ENCODE measurements around the gene KRT5. TPM values are rescaled to one million over a fixed set of nuclear protein-coding genes. Genes with fewer than 3 reads are reported as not detected.

Gene KRT5
- total and polyA plus RNA-seq, 4 donors: 0.08 TPM; not detected in 3

DNA sequence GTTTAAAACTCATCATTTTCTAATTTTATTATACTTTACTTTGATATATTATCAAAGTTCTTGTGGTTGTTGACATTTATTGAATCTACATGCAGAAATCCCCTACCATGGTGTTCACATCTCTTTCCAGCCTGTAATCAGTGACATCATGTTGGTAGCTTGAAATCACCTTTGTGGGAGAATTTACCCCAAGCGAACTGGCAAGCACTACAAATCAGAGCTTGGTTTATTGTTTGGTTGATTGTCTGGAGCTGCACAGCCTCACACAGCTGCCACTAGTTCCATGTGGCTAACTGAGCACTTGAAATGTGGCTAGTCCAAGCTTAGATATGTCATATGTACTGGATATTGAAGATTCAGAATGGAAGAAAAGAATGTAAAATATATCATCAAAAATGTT lies 15.4 kb upstream of the KRT5 start:
- Histone ChIP-seq H3K4me3 (ENCODE audit: low read depth in 1 of 3, low read length in 3 of 3) (no peak overlapping the region), H3K4me1 (ENCODE audit: control insufficient read depth in 4 of 4, insufficient read depth in 4 of 4, low read length in 3 of 4) (no peaks in the 10 kb centered on the region), H3K9me3 (ENCODE audit: control insufficient read depth in 4 of 4, low read length in 3 of 4) (no peaks in the 10 kb centered on the region), H3K27me3 (ENCODE audit: control insufficient read depth in 4 of 4, insufficient read depth in 4 of 4, low read length in 3 of 4) (no peaks in the 10 kb centered on the region), H3K9ac (ENCODE audit: low read depth in 1 of 2, low read length in 2 of 2) (no peak overlapping the region), H3K27ac (ENCODE audit: low read depth in 1 of 2, low read length in 2 of 2) (no peak overlapping the region), H3K36me3 (ENCODE audit: control insufficient read depth in 4 of 4, insufficient read depth in 3 of 4, low read depth in 1 of 4, low read length in 3 of 4) (no peaks in the 10 kb centered on the region)
- 0% methylated on average over 1 of the region's 1 CpG for WGBS
- TF ChIP-seq HNF4G (IDR thresholded peaks at IDR 0.05) (no peak), JUND (IDR thresholded peaks at IDR 0.05) (no peak), RAD21 (IDR thresholded peaks at IDR 0.05) (no peak), FOXA2 (IDR thresholded peaks at IDR 0.05) (no peak)
- TF ChIP-seq, protein P1, sequence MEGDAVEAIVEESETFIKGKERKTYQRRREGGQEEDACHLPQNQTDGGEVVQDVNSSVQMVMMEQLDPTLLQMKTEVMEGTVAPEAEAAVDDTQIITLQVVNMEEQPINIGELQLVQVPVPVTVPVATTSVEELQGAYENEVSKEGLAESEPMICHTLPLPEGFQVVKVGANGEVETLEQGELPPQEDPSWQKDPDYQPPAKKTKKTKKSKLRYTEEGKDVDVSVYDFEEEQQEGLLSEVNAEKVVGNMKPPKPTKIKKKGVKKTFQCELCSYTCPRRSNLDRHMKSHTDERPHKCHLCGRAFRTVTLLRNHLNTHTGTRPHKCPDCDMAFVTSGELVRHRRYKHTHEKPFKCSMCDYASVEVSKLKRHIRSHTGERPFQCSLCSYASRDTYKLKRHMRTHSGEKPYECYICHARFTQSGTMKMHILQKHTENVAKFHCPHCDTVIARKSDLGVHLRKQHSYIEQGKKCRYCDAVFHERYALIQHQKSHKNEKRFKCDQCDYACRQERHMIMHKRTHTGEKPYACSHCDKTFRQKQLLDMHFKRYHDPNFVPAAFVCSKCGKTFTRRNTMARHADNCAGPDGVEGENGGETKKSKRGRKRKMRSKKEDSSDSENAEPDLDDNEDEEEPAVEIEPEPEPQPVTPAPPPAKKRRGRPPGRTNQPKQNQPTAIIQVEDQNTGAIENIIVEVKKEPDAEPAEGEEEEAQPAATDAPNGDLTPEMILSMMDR (IDR thresholded peaks at IDR 0.05; ENCODE audit: low read depth, low read length, missing input control): no peak
- no peak for DNase-seq (ENCODE audit: low spot score)

DNA sequence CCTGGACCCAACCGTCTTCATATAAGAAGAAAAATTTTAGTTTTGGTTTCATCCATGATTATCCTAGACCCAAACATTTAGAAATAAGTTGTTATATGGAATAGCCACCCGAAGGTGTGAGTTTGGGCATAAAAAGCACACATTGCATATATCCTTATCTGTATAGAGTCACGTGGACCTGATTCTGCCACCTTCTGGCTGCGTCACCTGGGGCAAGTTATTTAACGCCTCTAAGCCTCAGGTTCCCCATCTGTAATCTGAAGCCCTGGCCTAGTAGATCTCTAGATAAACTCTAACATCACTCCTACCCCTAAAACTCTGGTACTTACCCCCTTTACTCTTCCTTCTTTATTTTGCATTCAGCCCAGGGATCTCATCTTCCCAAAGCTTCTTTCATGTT lies 14.3 kb upstream of the KRT5 start:
- TF ChIP-seq, protein P1 (IDR thresholded peaks at IDR 0.05; ENCODE audit: low read depth, low read length, missing input control): no peak
- TF ChIP-seq FOXA2 (IDR thresholded peaks at IDR 0.05): no peak
- TF ChIP-seq NR2F2 (IDR thresholded peaks at IDR 0.05): no peak
- TF ChIP-seq JUND (IDR thresholded peaks at IDR 0.05): no peak
- TF ChIP-seq FOXA1 (IDR thresholded peaks at IDR 0.05): no peak
- Histone ChIP-seq H3K36me3 (ENCODE audit: control insufficient read depth in 4 of 4, insufficient read depth in 3 of 4, low read depth in 1 of 4, low read length in 3 of 4) (no peaks in the 10 kb centered on the region), H3K27ac (ENCODE audit: low read depth in 1 of 2, low read length in 2 of 2) (no peak overlapping the region), H3K9ac (ENCODE audit: low read depth in 1 of 2, low read length in 2 of 2) (no peak overlapping the region), H3K27me3 (ENCODE audit: control insufficient read depth in 4 of 4, insufficient read depth in 4 of 4, low read length in 3 of 4) (no peaks in the 10 kb centered on the region), H3K9me3 (ENCODE audit: control insufficient read depth in 4 of 4, low read length in 3 of 4) (no peaks in the 10 kb centered on the region), H3K4me1 (ENCODE audit: control insufficient read depth in 4 of 4, insufficient read depth in 4 of 4, low read length in 3 of 4) (no peaks in the 10 kb centered on the region), H3K4me3 (ENCODE audit: low read depth in 1 of 3, low read length in 3 of 3) (no peak overlapping the region)
- WGBS: 64% methylated on average over 5 of the region's 5 CpGs
- DNase-seq (ENCODE audit: low spot score): no peak

GRCh38 chr12:52533686-52534470 lies 13.7 kb upstream of the KRT5 start:
- WGBS: 80% methylated on average over 10 of the region's 10 CpGs
- DNase-seq (ENCODE audit: low spot score): no peak
- no peaks in the 10 kb centered on the region for H3K27me3 ChIP-seq (ENCODE audit: control insufficient read depth in 4 of 4, insufficient read depth in 4 of 4, low read length in 3 of 4)

More at GRCh38 chr12:52533686-52534470, 13.7 kb upstream of the KRT5 start:
- Histone ChIP-seq H3K4me1 (ENCODE audit: control insufficient read depth in 4 of 4, insufficient read depth in 4 of 4, low read length in 3 of 4) (no peaks in the 10 kb centered on the region), H3K27ac (ENCODE audit: low read depth in 1 of 2, low read length in 2 of 2) (no peak overlapping the region), H3K9ac (ENCODE audit: low read depth in 1 of 2, low read length in 2 of 2) (no peak overlapping the region), H3K36me3 (ENCODE audit: control insufficient read depth in 4 of 4, insufficient read depth in 3 of 4, low read depth in 1 of 4, low read length in 3 of 4) (no peaks in the 10 kb centered on the region), H3K4me3 (ENCODE audit: low read depth in 1 of 3, low read length in 3 of 3) (no peak overlapping the region), H3K9me3 (ENCODE audit: control insufficient read depth in 4 of 4, low read length in 3 of 4) (no peaks in the 10 kb centered on the region)
- TF ChIP-seq FOXA1 (IDR thresholded peaks at IDR 0.05) (no peak), HNF4A (conservative IDR thresholded peaks at IDR 0.05) (no peak), GABPA (IDR thresholded peaks at IDR 0.05 in 1 of 2, conservative IDR thresholded peaks at IDR 0.05 in 1 of 2) (no peak), RXRA (IDR thresholded peaks at IDR 0.05) (no peak), RAD21 (IDR thresholded peaks at IDR 0.05) (no peak)

All from liver (tissue), 9 donors.